ENCODE measurements around the gene KRTAP4-5.
A peak's percentile ranks its signal among the peaks of the same experiment; 100 is the strongest.
"Not testable (repeated sequence)": the region's sequence is repeated elsewhere in the genome, so short reads cannot be mapped to it uniquely, and the experiment has no call there.

Gene KRTAP4-5

DNA sequence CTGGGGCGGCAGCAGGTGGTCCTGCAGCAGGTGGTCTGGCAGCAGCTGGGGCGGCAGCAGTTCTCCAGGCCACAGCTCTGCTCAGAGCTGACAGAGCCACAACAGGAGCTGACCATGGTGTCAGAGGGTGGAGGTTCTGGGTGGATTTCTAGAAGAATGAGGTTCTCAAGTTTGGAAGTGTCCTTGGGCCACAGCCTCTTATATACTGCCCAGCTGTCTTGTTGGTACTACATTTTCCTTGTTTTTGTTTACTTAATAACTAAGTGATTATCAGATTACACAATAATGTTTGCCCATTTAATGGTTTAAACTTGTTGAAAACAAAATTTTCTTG, at the start of gene KRTAP4-5:
TSS of gene KRTAP4-5 (minus strand) at position 174 of the 334 bp plus-strand sequence. CDS start at position 116, 58 bp downstream.
- no peak for DNase-seq (ENCODE audit: low spot score)

DNA sequence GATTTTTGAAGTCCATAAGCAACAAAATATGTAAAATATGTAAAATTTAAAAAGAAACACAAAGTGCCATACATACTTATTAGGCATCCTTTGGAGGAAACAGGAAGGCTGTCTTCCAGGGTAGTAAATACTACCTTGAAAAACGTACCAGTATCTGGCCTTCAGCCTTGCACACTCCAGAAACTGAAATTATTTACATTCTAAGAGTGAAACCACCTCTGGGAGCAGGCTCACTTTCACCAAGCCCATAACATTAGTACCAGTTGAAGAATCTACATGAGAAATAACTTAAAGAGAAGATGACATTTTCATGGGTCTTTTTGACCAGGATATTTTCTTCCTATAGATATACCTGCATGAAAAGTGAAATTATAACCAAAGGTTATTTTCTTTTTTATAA, 46.4 kb upstream of the KRTAP4-5 start:
- DNase-seq (ENCODE audit: low spot score), result no peak

DNA sequence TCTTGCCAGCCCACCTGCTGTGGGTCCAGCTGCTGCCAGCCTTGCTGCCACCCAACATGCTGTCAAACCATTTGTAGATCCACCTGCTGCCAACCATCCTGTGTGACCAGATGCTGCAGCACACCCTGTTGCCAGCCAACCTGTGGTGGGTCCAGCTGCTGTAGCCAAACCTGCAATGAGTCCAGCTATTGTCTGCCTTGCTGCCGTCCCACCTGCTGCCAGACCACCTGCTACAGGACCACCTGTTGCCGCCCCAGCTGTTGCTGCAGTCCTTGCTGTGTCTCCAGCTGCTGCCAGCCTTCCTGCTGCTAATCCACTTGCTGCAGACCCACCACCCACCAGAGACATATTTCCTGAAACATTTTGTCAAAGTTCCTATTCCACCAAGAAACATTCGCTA, 40.7 kb upstream of the KRTAP4-5 start:
- DNase-seq (ENCODE audit: low spot score), result no peak

- DNase-seq (ENCODE audit: low spot score), result not testable (repeated sequence)
Measured at GRCh38 chr17:41189837-41190318, 40.3 kb upstream of the KRTAP4-5 start, which contains the start of gene KRTAP9-1. Gene KRTAP9-1 (plus strand): TSS chr17:41189887. CDS start chr17:41189887, 0 bp downstream.

GRCh38 chr17:41186872-41187271, 37.2 kb upstream of the KRTAP4-5 start:
- no peak for DNase-seq (ENCODE audit: low spot score)

DNA sequence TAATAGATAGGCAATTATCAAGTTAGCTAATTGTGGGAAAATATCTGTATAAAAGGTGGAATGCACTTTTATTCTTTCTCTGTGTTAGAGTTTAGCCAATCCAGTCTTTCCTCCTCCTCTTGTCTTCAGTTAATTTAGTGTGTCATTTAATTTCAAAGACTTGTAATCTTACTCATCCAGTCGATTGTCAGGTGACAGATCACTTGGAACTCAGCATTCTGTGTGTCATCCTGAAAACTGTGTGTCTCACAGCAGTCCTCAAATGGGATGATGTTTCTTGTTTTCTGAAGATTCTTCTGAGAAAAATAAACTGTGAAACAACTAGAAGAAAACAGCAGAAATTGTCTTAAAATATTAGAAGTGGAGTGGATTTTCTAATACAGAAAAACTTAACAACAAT, 35.4 kb upstream of the KRTAP4-5 start:
- DNase-seq (ENCODE audit: low spot score), result no peak

- no peak for DNase-seq (ENCODE audit: low spot score)
Measured at GRCh38 chr17:41184480-41184961, 34.9 kb upstream of the KRTAP4-5 start, which contains the start of gene KRTAP4-1. Gene KRTAP4-1 (minus strand): TSS chr17:41184911. CDS start chr17:41184854, 57 bp downstream.

- peak; percentile 59 for DNase-seq (ENCODE audit: low spot score)
Measured at GRCh38 chr17:41178843-41179616, 29.4 kb upstream of the KRTAP4-5 start.

GRCh38 chr17:41178341-41178740, 28.7 kb upstream of the KRTAP4-5 start:
- DNase-seq (ENCODE audit: low spot score), result peak; percentile 30

GRCh38 chr17:41177727-41178271, 28.2 kb upstream of the KRTAP4-5 start, which contains the start of gene KRTAP4-2:
Gene KRTAP4-2 (minus strand): TSS chr17:41178221. CDS start chr17:41178164, 57 bp downstream.
- DNase-seq (ENCODE audit: low spot score), result no peak

- no peak for DNase-seq (ENCODE audit: low spot score)
Measured at GRCh38 chr17:41176744-41177387, 27.2 kb upstream of the KRTAP4-5 start.

- peak; percentile 35 for DNase-seq (ENCODE audit: low spot score)
Measured at GRCh38 chr17:41171886-41172285, 22.3 kb upstream of the KRTAP4-5 start.

DNA sequence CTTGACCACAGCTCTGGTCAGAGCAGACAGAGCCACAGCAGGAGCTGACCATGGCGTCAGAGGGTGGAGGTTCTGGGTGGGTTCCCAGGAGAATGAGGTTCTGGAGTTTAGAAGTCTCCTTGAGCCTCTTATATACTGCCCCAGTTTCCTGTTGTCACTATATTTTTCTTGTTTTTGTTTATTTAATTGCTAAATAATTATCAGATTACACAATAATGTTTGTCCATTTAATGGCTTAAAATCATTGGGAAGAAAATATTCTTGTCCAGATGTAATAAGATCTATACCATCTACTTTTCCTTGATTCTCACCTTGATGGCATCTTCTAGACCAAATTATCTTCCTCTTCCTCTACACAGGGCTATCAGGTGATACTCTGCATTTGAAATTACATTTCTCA, 18.5 kb upstream of the KRTAP4-5 start, which contains the start of gene KRTAP4-3:
TSS of gene KRTAP4-3 (minus strand) at position 101 of the 400 bp plus-strand sequence. CDS start at position 52, 49 bp downstream.
- DNase-seq (ENCODE audit: low spot score), result no peak

DNA sequence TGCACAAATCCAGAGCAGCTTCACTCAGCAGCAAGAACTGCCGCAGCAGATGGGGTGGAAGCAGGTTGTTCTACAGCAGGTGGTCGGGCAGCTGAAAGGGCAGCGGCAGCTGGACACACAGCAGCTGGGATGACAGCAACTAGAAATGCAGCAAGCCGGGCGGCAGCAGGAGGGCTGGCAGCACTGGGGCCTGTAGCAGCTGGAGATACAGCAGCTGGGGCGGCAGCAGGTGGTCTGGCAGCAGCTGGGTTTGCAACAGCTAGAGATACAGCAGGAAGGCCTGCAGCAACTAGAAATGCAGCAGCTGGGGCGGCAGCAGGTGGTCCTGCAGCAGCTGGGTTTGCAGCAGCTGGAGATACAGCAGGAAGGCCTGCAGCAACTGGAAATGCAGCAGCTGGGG, 17.9 kb upstream of the KRTAP4-5 start:
- no peak for DNase-seq (ENCODE audit: low spot score)

DNA sequence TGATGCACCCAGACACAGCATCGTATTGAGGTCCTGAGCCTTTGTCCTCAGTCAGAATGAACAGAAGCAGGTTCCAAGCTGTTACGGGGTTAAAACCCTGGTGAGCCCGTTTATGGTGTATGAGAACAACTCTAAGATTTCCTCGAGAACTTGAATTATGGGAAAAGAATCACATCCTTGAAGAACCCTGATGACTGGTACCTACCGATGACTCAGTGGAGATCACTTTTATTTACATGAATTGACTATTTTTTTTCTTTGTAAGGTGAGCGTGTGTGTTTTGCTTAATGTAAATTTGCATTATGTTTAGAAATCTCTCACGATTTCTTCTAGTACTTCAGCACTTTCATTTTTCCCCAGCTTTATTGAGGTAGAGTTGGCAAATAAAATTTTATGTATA, 14.2 kb upstream of the KRTAP4-5 start:
- DNase-seq (ENCODE audit: low spot score), result no peak

DNA sequence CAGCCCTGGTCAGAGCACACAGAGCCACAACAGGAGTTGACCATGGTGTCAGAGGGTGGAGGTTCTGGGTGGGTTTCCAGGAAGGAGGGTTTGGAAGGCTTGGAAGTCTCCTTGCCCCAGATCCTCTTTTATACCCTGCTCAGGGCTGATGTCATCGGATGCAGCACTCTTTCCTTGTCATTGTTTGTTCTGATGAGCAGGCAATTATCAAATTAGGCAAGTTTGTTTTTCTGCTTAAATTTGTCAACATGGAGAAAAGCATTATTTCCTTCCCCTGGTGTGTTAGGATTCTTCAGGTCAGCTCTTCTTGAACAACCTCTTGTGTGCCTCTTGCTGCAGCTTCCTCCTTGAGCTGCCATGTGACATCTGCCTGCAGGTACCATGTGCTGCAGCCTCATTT, 11.0 kb upstream of the KRTAP4-5 start, which contains the start of gene KRTAP4-4:
TSS of gene KRTAP4-4 (minus strand) at position 101 of the 400 bp plus-strand sequence. CDS start at position 44, 57 bp downstream.
- DNase-seq (ENCODE audit: low spot score), result no peak

DNA sequence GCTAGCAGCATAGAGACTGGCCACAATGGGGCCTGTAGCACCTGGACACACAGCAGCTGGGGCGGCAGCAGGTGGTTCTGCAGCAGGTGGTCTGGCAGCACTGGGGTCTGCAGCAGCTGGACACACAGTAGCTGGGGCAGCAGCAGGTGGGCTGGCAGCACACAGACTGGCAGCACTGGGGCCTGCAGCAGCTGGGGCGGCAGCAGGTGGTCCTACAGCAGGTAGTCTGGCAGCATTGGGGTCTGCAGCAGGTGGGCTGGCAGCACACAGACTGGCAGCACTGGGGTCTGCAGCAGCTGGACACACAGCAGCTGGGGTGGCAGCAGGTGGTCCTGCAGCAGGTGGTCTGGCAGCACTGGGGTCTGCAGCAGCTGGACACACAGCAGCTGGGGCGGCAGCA, 10.6 kb upstream of the KRTAP4-5 start:
- not testable (repeated sequence) for DNase-seq (ENCODE audit: low spot score)

DNA sequence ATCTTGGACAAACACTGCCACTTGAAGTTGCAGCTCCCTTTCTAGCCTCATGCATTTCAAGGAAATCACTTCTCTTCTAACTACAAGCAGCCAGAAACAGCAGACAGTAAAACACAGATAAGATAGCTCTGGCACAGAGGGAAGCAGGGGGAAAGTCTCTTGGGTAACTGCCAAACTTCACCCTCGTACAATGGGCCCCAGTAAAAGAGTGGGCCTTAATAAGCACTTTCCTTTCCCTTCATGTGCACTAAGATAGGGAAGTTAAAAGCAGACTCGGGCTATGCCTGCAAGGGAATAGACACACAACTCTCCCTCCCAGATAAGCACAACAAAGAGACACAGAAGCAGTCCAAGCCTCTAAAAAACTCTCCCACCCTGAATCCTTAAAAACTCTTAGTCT, 4.2 kb upstream of the KRTAP4-5 start:
- DNase-seq (ENCODE audit: low spot score), result no peak

DNA sequence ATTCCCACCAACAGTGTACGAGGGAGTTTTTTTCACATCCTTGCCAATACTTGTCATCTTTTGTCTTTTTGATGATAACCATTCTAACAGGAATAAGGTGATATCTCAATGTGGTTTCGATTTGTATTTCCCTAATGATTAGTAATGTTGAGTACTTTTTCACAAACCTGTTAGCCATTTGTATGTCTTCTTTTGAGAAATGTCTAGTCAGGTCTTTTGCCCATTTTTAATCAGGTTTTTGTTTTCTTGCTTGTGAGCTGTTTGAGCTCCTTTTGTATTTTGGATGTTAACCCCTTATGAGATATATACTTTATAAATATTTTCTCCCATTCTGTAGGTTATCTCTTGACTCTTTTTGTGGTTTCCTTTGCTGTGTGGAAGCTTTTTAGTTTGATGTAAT, 1.9 kb upstream of the KRTAP4-5 start:
- no peak for DNase-seq (ENCODE audit: low spot score)

GRCh38 chr17:41150026-41150425, 401 bp upstream of the KRTAP4-5 start:
- DNase-seq (ENCODE audit: low spot score), result no peak

DNA sequence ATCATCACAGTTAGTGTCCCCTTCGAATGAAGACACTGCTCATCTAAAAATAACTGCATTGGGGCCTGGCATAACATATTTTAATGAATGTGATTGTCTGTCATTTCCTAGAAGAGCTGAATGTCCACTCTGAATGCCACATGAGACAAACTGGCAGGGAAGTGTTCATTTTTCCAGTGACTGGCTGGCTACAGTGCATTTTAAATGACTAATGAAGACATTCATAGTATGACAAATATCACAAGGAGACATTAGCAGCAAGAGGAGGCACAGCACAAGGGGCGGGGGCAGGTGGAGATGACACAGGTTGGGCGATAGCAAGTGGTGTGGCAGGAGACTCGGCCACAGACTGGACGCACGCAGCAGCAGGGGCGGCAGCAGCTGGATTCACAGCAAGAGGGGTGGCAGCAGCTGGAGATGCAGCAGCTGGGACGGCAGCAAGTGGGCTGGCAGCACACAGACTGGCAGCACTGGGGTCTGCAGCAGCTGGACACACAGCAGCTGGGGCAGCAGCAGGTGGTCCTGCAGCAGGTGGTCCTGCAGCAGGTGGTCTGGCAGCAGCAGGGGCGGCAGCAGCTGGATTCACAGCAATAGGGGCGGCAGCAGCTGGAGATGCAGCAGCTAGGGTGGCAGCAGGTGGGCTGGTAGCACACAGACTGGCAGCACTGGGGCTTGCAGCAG, 514 bp downstream of the KRTAP4-5 start:
- DNase-seq (ENCODE audit: low spot score), result not testable (repeated sequence)
